Loucy (cell line): ENCODE results near the gene HEG1.

ENCODE experiments used
- H2AFZ ChIP-seq: fragments of 200-600 bp; sonication (generic); 2 replicates; pipeline ENCODE4 v1.6.0; 2016; ENCODE audit warnings: antibody characterized with exemption, mild to moderate bottlenecking, low read length, moderate library complexity
- H3F3A ChIP-seq: fragments of 200-600 bp; 2 replicates; pipeline ENCODE4 v1.6.0; 2016; ENCODE audit warnings: antibody characterized with exemption, low read depth, mild to moderate bottlenecking
- H3K27me3 ChIP-seq: fragments of 200-600 bp; sonication (generic); 2 replicates; pipeline ENCODE4 v1.6.1; 2014; ENCODE audit warnings: low read length, mild to moderate bottlenecking; ENCODE audit not compliant: insufficient read depth, poor library complexity, severe bottlenecking
- H3K36me3 ChIP-seq: fragments of 200-600 bp; sonication (generic); 2 replicates; pipeline ENCODE4 v1.6.1; 2016; ENCODE audit warnings: low read length; ENCODE audit not compliant: insufficient read depth
- H3K4me1 ChIP-seq: fragments of 200-600 bp; sonication (generic); 2 replicates; pipeline ENCODE4 v1.5.1; 2014; ENCODE audit warnings: low read length, mild to moderate bottlenecking; ENCODE audit not compliant: insufficient read depth, poor library complexity, severe bottlenecking
- H3K4me2 ChIP-seq: fragments of 200-600 bp; sonication (generic); 2 replicates; pipeline ENCODE4 v1.6.0; 2014; ENCODE audit warnings: antibody characterized with exemption, low read length, low read depth, mild to moderate bottlenecking; ENCODE audit not compliant: poor library complexity, severe bottlenecking
- H3K4me3 ChIP-seq: fragments of 200-600 bp; sonication (generic); 2 replicates; pipeline ENCODE4 v1.5.1; 2014; ENCODE audit warnings: low read length, mild to moderate bottlenecking, mixed read lengths; ENCODE audit not compliant: poor library complexity, severe bottlenecking
- H3K79me2 ChIP-seq: fragments of 200-600 bp; sonication (generic); 2 replicates; pipeline ENCODE4 v1.6.1; 2014; ENCODE audit warnings: low read length; ENCODE audit not compliant: insufficient read depth
- H3K9ac ChIP-seq: fragments of 200-600 bp; sonication (generic); 2 replicates; pipeline ENCODE4 v1.6.0; 2014; ENCODE audit warnings: mild to moderate bottlenecking, low read depth, low read length, moderate library complexity; ENCODE audit not compliant: poor library complexity, severe bottlenecking
- H3K9me2 ChIP-seq: fragments of 200-600 bp; sonication (generic); replicated peaks from 2 replicates; pipeline ENCODE4 v1.6.1; 2016; ENCODE audit warnings: low read depth, low read length, mixed read lengths
- H3K9me3 ChIP-seq: fragments of 200-600 bp; sonication (generic); 2 replicates; pipeline ENCODE4 v1.6.1; 2014; ENCODE audit warnings: mild to moderate bottlenecking, antibody characterized with exemption, low read length, low read depth; ENCODE audit not compliant: insufficient read depth
- H4K20me1 ChIP-seq: fragments of 200-600 bp; sonication (generic); 2 replicates; pipeline ENCODE4 v1.6.0; 2014; ENCODE audit warnings: antibody characterized with exemption, low read length, mild to moderate bottlenecking; ENCODE audit not compliant: insufficient read depth, poor library complexity, severe bottlenecking
- CTCF ChIP-seq: fragments of 200-600 bp; sonication (generic); conservative IDR thresholded peaks from 2 replicates; pipeline ENCODE4 v1.5.1; 2014; ENCODE audit warnings: mild to moderate bottlenecking, antibody characterized with exemption, low read length
- EZH2phosphoT487 ChIP-seq: fragments of 200-600 bp; IDR thresholded peaks from 2 replicates; pipeline ENCODE4 v1.6.1; 2018; ENCODE audit warnings: antibody characterized with exemption, mild to moderate bottlenecking, moderate library complexity, borderline replicate concordance

The HEG1 gene

GRCh38 chr3:125052624-125053303 lies 3.0 kb downstream of the HEG1 start:
- Histone ChIP-seq H3K36me3 (no peaks in the 10 kb centered on the region), H3K79me2 (peaks cover 28% of the 10 kb centered on the region; the same call in 1 of the 2 replicates), H3K4me1 (peaks cover 39% of the 10 kb centered on the region), H3K27me3 (no peaks in the 10 kb centered on the region), H3K9me3 (no peaks in the 10 kb centered on the region), H4K20me1 (peaks cover 17% of the 10 kb centered on the region), H3K9ac (peak overlapping the region; percentile 20), H3K4me3 (peak overlapping the region; percentile 81), H3K4me2 (peak overlapping the region; percentile 84), H2AFZ (no peak overlapping the region), H3F3A (peaks cover 16% of the 10 kb centered on the region), H3K9me2 (no peaks in the 10 kb centered on the region)
- TF ChIP-seq CTCF (no peak), EZH2phosphoT487 (no peak)

DNA sequence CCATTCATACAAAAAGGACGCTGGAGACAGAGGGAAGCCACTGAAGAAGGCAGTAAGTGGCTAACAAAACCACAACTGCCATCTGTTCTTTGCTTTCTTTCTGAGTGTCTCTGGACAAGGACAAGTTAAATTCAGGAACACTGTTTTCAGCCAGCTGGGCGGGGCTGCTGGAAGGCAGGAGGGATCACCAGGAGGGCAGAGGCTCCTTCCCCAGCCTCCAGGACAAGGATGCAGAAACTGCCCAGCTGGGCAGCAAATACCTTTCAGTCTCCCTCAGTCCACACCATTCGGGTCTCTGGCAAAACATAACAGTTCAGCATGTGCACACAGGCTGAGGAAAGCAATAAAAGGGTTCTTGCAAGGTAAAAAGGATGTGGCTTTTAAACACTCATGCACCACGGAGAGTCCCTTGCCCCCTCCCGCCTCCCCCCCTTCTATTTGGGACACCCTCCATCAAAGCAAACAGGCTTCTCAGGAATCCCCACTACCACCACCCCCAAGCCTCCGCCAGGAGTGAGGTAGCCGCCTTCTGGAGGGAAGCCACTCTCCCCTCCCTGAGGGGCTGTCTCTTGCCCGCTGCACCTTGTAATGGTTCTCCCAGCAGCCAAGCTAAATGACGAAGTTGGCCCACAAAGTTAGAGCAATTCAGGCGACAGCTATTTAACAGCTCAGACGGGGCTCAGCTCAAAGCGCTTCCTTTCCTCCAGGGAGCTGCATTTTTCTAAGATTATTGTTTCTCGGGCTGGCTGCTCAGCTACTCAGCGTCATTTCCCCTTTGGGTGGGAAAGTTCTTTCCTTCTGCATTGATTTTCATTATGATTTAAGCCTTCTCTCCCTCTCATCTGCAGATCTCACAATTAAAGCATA lies 3.8 kb downstream of the HEG1 start:
- H3K4me1 ChIP-seq: peaks cover 39% of the 10 kb centered on the region
- no peak overlapping the region for H2AFZ ChIP-seq
- H3K27me3 ChIP-seq: no peaks in the 10 kb centered on the region
- H4K20me1 ChIP-seq: peaks cover 17% of the 10 kb centered on the region
- peaks cover 28% of the 10 kb centered on the region; the same call in 1 of the 2 replicates for H3K79me2 ChIP-seq
- H3K4me2 ChIP-seq: peak overlapping the region; percentile 84
- H3F3A ChIP-seq: peaks cover 16% of the 10 kb centered on the region
- H3K9me3 ChIP-seq: no peaks in the 10 kb centered on the region
- H3K36me3 ChIP-seq: no peaks in the 10 kb centered on the region
- peak overlapping the region; percentile 20 for H3K9ac ChIP-seq
- peak overlapping the region; percentile 81 for H3K4me3 ChIP-seq
- no peak for TF ChIP-seq EZH2phosphoT487
- no peaks in the 10 kb centered on the region for H3K9me2 ChIP-seq

DNA sequence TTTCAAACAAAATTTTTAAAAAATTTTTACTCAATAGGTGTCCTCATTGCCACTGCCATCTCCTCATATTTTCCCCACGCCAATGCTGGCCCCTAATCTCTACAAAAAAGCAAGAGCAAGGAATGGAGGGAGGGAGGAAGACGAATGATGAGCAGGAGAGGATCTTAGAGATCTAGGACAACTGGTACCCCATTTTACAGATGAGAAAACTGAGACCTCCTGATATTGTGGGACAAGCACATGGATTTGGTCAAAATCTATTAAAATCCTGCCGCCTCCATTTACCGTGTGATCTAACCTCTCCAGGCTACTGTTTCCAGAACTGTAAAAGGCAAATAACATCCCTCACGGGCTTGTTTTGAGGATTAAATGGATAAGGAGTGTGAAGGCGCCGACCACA lies 4.6 kb downstream of the HEG1 start:
- Histone ChIP-seq H3K9me2 (no peaks in the 10 kb centered on the region), H3K79me2 (peaks cover 28% of the 10 kb centered on the region; the same call in 1 of the 2 replicates), H4K20me1 (peaks cover 17% of the 10 kb centered on the region), H3K36me3 (no peaks in the 10 kb centered on the region), H2AFZ (no peak overlapping the region), H3K27me3 (no peaks in the 10 kb centered on the region), H3K4me2 (peak overlapping the region; percentile 84), H3K4me1 (peaks cover 39% of the 10 kb centered on the region), H3K4me3 (peak overlapping the region; percentile 81), H3K9ac (peak overlapping the region; percentile 20), H3F3A (peaks cover 16% of the 10 kb centered on the region), H3K9me3 (no peaks in the 10 kb centered on the region)
- TF ChIP-seq CTCF (no peak), EZH2phosphoT487 (no peak)
